ENCODE measurements around the gene SUPT6H.

DNA sequence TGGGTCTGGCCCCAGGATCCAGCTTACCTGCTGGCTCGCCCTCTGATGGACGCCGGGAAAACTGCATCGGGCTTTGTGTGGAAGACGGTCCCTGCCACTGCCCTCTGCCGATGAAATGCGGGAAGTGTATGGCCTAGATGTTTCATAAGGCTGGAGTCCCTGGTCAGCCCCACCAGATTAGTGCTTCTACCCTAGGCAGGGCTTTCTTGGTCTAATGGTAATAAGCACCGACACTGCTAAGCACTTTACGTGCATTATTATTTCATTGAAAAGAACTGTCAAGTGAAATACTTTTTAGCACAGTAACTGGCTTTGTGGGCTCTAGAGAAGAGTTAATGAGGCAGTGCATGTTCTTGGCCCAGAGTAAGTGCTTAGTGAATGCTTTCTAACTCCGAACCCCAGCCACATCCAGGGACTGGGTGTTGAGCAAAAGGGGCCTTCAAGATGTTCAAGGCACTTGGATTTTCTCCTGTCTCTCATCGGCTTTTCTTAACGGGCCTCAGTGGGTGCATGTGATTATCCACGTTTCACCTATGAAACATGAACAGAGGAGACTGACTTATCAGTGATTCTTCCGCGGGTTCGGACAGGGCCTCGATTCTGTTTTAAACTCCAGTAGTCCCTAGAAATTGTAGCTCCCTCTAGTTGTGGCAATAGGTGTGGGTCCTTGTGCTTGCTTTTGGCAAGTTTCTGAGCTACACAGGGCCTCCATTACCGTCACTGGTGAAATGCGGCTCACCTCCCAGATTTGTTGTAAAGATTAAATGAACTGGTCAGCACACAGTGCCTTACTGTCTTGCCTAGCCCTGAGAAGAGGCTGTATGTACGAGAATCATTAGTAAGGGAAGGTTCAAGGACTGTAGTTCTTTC, 88.4 kb downstream of the SUPT6H start:
- TF ChIP-seq, protein P1, sequence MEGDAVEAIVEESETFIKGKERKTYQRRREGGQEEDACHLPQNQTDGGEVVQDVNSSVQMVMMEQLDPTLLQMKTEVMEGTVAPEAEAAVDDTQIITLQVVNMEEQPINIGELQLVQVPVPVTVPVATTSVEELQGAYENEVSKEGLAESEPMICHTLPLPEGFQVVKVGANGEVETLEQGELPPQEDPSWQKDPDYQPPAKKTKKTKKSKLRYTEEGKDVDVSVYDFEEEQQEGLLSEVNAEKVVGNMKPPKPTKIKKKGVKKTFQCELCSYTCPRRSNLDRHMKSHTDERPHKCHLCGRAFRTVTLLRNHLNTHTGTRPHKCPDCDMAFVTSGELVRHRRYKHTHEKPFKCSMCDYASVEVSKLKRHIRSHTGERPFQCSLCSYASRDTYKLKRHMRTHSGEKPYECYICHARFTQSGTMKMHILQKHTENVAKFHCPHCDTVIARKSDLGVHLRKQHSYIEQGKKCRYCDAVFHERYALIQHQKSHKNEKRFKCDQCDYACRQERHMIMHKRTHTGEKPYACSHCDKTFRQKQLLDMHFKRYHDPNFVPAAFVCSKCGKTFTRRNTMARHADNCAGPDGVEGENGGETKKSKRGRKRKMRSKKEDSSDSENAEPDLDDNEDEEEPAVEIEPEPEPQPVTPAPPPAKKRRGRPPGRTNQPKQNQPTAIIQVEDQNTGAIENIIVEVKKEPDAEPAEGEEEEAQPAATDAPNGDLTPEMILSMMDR (IDR thresholded peaks at IDR 0.05): peak; percentile 100
- TF ChIP-seq POLR2A (IDR thresholded peaks at IDR 0.05): peak in 1 of 2 donors; percentile 21
